ENCODE data around the gene MICAL3. TPM values are rescaled to one million over a fixed set of nuclear protein-coding genes. Genes with fewer than 3 reads are reported as not detected.
A peak's percentile ranks its signal among the peaks of the same experiment; 100 is the strongest.

The MICAL3 gene
- total RNA-seq, 6 experiments from 2014 or later = 31.5 to 61.8 (median 48.2) TPM

DNA sequence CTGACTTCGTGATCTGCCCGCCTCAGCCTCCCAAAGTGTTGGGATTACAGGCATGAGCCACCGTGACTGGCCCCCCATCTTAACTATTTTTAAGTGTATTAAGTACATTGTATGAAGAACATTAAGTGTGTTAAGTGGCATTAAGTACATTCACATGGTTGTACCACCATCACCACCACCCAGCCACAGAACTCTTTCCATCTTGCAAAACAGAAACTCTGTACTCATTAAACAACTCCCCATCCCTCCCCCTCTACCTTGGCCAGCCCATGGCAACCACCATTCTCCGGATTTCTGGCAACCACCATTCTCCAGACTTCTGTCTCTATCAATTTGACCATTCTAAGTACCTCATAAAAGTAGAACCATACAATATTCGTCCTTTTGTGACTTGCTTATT lies 35.6 kb upstream of the MICAL3 start:
- intact Hi-C loops (cut with DNase I) = no loop called here
- Histone ChIP-seq H3K27me3 (no peaks in the 10 kb centered on the region), H3K4me3 (no peak overlapping the region), H3K9me3 (no peaks in the 10 kb centered on the region), H3K27ac (peak overlapping the region; percentile 67 to 91 (median 80)), H3K36me3 (no peaks in the 10 kb centered on the region), H3K4me1 (peaks cover 0 to 27% (median 4%) of the 10 kb centered on the region in 4 donors)
- WGBS (ENCODE audit: insufficient coverage, low coverage, low lambda C conversion rate, missing lambda C conversion rate) = 78% methylated on average over 5 of the region's 5 CpGs
- TF ChIP-seq POLR2A (IDR thresholded peaks at IDR 0.05) = no peak
- TF ChIP-seq, protein P1, sequence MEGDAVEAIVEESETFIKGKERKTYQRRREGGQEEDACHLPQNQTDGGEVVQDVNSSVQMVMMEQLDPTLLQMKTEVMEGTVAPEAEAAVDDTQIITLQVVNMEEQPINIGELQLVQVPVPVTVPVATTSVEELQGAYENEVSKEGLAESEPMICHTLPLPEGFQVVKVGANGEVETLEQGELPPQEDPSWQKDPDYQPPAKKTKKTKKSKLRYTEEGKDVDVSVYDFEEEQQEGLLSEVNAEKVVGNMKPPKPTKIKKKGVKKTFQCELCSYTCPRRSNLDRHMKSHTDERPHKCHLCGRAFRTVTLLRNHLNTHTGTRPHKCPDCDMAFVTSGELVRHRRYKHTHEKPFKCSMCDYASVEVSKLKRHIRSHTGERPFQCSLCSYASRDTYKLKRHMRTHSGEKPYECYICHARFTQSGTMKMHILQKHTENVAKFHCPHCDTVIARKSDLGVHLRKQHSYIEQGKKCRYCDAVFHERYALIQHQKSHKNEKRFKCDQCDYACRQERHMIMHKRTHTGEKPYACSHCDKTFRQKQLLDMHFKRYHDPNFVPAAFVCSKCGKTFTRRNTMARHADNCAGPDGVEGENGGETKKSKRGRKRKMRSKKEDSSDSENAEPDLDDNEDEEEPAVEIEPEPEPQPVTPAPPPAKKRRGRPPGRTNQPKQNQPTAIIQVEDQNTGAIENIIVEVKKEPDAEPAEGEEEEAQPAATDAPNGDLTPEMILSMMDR (IDR thresholded peaks at IDR 0.05) = no peak
- DNase-seq (peak in 1 of 3 donors; percentile 8), ATAC-seq (no peak)

DNA sequence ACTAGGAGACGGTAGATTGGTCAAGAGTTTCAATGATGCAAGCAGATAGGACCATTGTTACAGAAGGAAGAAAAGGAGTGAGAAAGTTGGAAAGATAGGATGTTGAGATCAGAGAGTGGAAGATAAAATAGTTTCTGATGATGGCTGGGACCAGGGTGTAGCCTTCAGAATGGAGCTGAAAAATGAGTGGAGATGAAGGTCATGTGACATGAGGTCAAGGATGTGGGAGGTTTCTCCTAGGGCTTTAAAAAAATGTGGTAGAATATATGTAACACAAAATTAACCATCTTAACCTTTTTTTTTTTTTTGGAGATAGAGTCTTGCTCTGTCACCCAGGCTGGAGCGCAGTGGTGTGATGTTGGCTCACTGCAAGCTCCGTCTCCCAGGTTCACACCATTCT lies 35.1 kb upstream of the MICAL3 start:
- Histone ChIP-seq H3K9me3 (no peaks in the 10 kb centered on the region), H3K36me3 (no peaks in the 10 kb centered on the region), H3K27ac (no peak overlapping the region), H3K4me3 (no peak overlapping the region), H3K27me3 (no peaks in the 10 kb centered on the region), H3K4me1 (peaks cover 0 to 27% (median 4%) of the 10 kb centered on the region in 4 donors)
- no peak for DNase-seq
- WGBS (ENCODE audit: insufficient coverage, low coverage, low lambda C conversion rate, missing lambda C conversion rate) = 89% methylated on average over 3 of the region's 3 CpGs
- TF ChIP-seq POLR2A (IDR thresholded peaks at IDR 0.05) = no peak
- TF ChIP-seq, protein P1 (IDR thresholded peaks at IDR 0.05) = no peak
- no peak for ATAC-seq
- intact Hi-C loops (cut with DNase I) = no loop called here

DNA sequence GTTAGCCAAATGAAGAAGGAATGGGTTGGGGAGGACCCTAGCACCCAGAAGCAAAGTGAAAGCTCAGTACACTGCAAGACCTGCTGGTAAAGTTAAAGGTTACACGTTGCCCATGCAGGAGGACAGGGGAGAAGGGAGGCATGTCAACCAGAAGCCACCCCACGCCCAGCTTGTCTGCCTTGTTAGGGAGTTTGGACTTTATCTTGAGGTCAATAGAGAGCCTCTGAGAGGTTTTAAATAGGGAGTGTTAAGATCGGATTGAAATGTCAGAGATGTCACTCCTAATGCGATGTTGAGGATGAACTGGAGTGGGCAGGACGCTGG lies 34.7 kb upstream of the MICAL3 start:
- WGBS (ENCODE audit: insufficient coverage, low coverage, low lambda C conversion rate, missing lambda C conversion rate) = 72% methylated on average over 5 of the region's 5 CpGs
- TF ChIP-seq, protein P1 (IDR thresholded peaks at IDR 0.05) = no peak
- TF ChIP-seq POLR2A (IDR thresholded peaks at IDR 0.05) = no peak
- no peak overlapping the region for H3K4me3 ChIP-seq
- H3K36me3 ChIP-seq = no peaks in the 10 kb centered on the region
- peak in 1 of 3 donors; percentile 14 for DNase-seq
- intact Hi-C loops (cut with DNase I) = no loop called here
- peaks cover 0 to 27% (median 4%) of the 10 kb centered on the region in 4 donors for H3K4me1 ChIP-seq
- ATAC-seq = no peak
- no peak overlapping the region for H3K27ac ChIP-seq
- H3K9me3 ChIP-seq = no peaks in the 10 kb centered on the region
- no peaks in the 10 kb centered on the region for H3K27me3 ChIP-seq

DNA sequence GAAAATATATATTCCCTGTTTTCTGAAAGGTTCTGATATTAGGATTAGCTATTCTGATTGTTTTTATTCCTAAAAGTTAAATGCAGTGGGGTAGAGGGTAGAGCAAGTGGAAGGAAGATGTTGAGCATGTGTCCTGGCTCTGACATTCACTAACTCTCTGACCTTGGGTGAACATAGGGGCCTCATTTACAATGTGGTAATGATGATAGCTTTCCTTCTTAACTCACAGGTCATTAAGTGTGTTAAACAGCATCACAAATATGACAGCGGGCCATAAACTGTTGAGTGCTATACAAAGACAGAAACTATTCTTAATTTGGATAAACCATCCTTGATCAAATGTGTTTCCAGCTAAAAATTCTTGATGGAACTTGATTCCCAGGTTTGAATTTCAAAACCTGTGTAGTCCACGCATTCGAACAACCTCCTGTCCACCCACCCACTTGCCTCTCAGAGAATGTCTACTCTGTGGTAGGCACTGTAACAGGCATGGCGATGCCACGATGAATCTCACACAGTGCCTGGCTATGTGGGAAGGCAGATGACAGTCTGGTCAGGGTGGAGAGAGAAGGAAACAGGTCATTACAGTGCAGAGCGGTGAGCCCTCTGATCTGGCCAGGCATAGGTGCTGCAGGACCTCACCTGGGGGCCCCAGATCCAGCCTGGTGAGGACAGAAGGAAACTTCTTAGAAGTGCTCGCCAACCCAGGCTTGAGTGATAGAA lies 34.2 kb upstream of the MICAL3 start:
- peak overlapping the region in 1 of 3 donors; percentile 5 for H3K27ac ChIP-seq
- peak in 1 of 3 donors; percentile 19 for DNase-seq
- peaks cover 0 to 27% (median 4%) of the 10 kb centered on the region in 4 donors for H3K4me1 ChIP-seq
- H3K36me3 ChIP-seq = no peaks in the 10 kb centered on the region
- 100% methylated on average over 2 of the region's 7 CpGs for WGBS (ENCODE audit: insufficient coverage, low coverage, low lambda C conversion rate, missing lambda C conversion rate)
- ATAC-seq = no peak
- no peak for TF ChIP-seq POLR2A (IDR thresholded peaks at IDR 0.05)
- TF ChIP-seq, protein P1 (IDR thresholded peaks at IDR 0.05) = no peak
- no peaks in the 10 kb centered on the region for H3K9me3 ChIP-seq
- intact Hi-C loops (cut with DNase I) = no loop called here
- H3K27me3 ChIP-seq = no peaks in the 10 kb centered on the region
- H3K4me3 ChIP-seq = no peak overlapping the region
